ENCODE measurements around the gene RNF223. TPM values are rescaled to one million over a fixed set of nuclear protein-coding genes. Genes with fewer than 3 reads are reported as not detected.

The RNF223 gene
- total RNA-seq, 1 donor from 2014 or later: not detected

GRCh38 chr1:1055841-1056736, 18.0 kb downstream of the RNF223 start:
- H3K4me1 Mint-ChIP-seq (ENCODE audit: low read depth): peaks cover 17% of the 10 kb centered on the region
- no peak for DNase-seq (ENCODE audit: low spot score)
- H3K9me3 Mint-ChIP-seq (ENCODE audit: low read depth): no peaks in the 10 kb centered on the region
- H3K36me3 Mint-ChIP-seq (ENCODE audit: low read depth): peaks cover 14% of the 10 kb centered on the region
- no peak overlapping the region for H3K4me3 Mint-ChIP-seq (ENCODE audit: unreplicated experiment)
- H3K27ac Mint-ChIP-seq (ENCODE audit: unreplicated experiment): no peak overlapping the region
- TF ChIP-seq, protein P1, sequence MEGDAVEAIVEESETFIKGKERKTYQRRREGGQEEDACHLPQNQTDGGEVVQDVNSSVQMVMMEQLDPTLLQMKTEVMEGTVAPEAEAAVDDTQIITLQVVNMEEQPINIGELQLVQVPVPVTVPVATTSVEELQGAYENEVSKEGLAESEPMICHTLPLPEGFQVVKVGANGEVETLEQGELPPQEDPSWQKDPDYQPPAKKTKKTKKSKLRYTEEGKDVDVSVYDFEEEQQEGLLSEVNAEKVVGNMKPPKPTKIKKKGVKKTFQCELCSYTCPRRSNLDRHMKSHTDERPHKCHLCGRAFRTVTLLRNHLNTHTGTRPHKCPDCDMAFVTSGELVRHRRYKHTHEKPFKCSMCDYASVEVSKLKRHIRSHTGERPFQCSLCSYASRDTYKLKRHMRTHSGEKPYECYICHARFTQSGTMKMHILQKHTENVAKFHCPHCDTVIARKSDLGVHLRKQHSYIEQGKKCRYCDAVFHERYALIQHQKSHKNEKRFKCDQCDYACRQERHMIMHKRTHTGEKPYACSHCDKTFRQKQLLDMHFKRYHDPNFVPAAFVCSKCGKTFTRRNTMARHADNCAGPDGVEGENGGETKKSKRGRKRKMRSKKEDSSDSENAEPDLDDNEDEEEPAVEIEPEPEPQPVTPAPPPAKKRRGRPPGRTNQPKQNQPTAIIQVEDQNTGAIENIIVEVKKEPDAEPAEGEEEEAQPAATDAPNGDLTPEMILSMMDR (IDR thresholded peaks at IDR 0.05): no peak
- H3K27me3 Mint-ChIP-seq (ENCODE audit: low read depth): peaks cover 2% of the 10 kb centered on the region

- Mint-ChIP-seq H3K9me3 (ENCODE audit: low read depth) (no peaks in the 10 kb centered on the region), H3K27me3 (ENCODE audit: low read depth) (peaks cover 2% of the 10 kb centered on the region), H3K36me3 (ENCODE audit: low read depth) (peaks cover 16% of the 10 kb centered on the region), H3K4me3 (ENCODE audit: unreplicated experiment) (no peak overlapping the region), H3K27ac (ENCODE audit: unreplicated experiment) (no peak overlapping the region), H3K4me1 (ENCODE audit: low read depth) (peaks cover 12% of the 10 kb centered on the region)
- TF ChIP-seq, protein P1 (IDR thresholded peaks at IDR 0.05): no peak
- no peak for DNase-seq (ENCODE audit: low spot score)
Observed at GRCh38 chr1:1054971-1055370, 19.1 kb downstream of the RNF223 start.

GRCh38 chr1:1054099-1054700, 19.9 kb downstream of the RNF223 start:
- TF ChIP-seq, protein P1 (IDR thresholded peaks at IDR 0.05): no peak
- Mint-ChIP-seq H3K27ac (ENCODE audit: unreplicated experiment) (no peak overlapping the region), H3K27me3 (ENCODE audit: low read depth) (peaks cover 2% of the 10 kb centered on the region), H3K4me3 (ENCODE audit: unreplicated experiment) (no peak overlapping the region), H3K36me3 (ENCODE audit: low read depth) (peaks cover 16% of the 10 kb centered on the region), H3K4me1 (ENCODE audit: low read depth) (peaks cover 9% of the 10 kb centered on the region), H3K9me3 (ENCODE audit: low read depth) (no peaks in the 10 kb centered on the region)
- DNase-seq (ENCODE audit: low spot score): no peak

DNA sequence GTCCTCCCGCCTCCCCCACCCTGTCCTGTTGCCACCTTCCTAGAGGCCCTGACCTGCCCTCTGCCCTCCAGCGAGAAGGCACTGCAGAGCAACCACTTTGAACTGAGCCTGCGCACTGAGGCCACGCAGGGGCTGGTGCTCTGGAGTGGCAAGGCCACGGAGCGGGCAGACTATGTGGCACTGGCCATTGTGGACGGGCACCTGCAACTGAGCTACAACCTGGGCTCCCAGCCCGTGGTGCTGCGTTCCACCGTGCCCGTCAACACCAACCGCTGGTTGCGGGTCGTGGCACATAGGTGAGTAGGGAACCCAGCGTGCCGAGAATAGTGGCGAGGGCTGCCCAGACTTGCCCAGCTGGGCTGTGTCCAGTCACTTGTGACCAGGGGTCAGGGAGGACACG, 20.4 kb downstream of the RNF223 start:
- TF ChIP-seq, protein P1 (IDR thresholded peaks at IDR 0.05): no peak
- H3K27ac Mint-ChIP-seq (ENCODE audit: unreplicated experiment): no peak overlapping the region
- peaks cover 2% of the 10 kb centered on the region for H3K27me3 Mint-ChIP-seq (ENCODE audit: low read depth)
- no peak overlapping the region for H3K4me3 Mint-ChIP-seq (ENCODE audit: unreplicated experiment)
- H3K4me1 Mint-ChIP-seq (ENCODE audit: low read depth): peaks cover 6% of the 10 kb centered on the region
- no peak for DNase-seq (ENCODE audit: low spot score)
- peaks cover 16% of the 10 kb centered on the region for H3K36me3 Mint-ChIP-seq (ENCODE audit: low read depth)
- no peaks in the 10 kb centered on the region for H3K9me3 Mint-ChIP-seq (ENCODE audit: low read depth)

DNA sequence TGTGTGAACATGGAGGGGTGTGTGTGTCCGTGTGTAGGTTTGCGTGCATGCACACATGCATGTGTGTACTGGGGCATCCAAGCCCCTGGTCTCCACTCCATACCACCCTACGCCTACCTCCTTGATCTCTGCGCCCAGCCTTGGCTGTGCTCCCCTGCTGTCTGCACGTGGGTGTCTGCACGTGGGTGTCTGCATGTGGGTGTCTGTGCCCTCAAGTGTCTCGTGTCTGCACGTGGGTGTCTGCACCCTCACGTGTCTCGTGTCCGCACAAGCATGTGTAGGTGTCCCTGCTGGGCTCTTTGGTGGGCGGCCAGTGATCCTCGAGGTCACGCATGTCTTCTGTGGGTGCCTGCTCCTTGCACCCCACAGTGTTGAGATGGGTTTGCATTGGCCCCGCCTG, 21.1 kb downstream of the RNF223 start:
- H3K4me3 Mint-ChIP-seq (ENCODE audit: unreplicated experiment): no peak overlapping the region
- no peaks in the 10 kb centered on the region for H3K27me3 Mint-ChIP-seq (ENCODE audit: low read depth)
- H3K4me1 Mint-ChIP-seq (ENCODE audit: low read depth): no peaks in the 10 kb centered on the region
- DNase-seq (ENCODE audit: low spot score): no peak
- H3K36me3 Mint-ChIP-seq (ENCODE audit: low read depth): peaks cover 16% of the 10 kb centered on the region
- TF ChIP-seq, protein P1 (IDR thresholded peaks at IDR 0.05): no peak
- H3K27ac Mint-ChIP-seq (ENCODE audit: unreplicated experiment): no peak overlapping the region
- no peaks in the 10 kb centered on the region for H3K9me3 Mint-ChIP-seq (ENCODE audit: low read depth)

Data from chondrocyte (in vitro differentiated cells).